IPS-11a (cell line): Measurements from ENCODE around the gene SEMA3A.
A peak's percentile ranks its signal among the peaks of the same experiment; 100 is the strongest.

Experiments used
- H3K4me3 ChIP-seq: one replicate; pipeline ENCODE4 v1.5.1; 2013; ENCODE audit warnings: low read depth, low read length, control low read depth

SEMA3A gene

DNA sequence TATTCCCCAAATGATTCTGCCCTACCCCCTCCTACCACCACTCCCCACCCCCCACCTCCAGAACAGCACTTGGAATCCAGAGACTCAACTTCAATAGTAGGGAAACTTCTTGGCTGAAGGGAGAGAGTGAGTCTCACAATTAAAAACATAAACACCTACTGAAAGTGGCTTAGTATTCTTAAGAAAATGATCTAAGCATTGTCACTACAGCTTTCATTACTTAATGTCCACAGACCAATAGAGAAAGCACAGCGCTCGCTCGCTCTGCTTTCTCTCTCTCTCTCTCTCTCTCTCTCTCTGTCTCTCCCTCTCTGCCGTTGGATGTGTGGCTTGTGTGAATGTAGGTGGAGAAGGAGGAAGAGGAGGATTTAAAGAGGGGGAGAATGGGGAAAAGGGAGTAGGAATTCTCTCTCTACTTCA lies 1.5 kb upstream of the SEMA3A start:
- peak overlapping the region; percentile 22 for H3K4me3 ChIP-seq

DNA sequence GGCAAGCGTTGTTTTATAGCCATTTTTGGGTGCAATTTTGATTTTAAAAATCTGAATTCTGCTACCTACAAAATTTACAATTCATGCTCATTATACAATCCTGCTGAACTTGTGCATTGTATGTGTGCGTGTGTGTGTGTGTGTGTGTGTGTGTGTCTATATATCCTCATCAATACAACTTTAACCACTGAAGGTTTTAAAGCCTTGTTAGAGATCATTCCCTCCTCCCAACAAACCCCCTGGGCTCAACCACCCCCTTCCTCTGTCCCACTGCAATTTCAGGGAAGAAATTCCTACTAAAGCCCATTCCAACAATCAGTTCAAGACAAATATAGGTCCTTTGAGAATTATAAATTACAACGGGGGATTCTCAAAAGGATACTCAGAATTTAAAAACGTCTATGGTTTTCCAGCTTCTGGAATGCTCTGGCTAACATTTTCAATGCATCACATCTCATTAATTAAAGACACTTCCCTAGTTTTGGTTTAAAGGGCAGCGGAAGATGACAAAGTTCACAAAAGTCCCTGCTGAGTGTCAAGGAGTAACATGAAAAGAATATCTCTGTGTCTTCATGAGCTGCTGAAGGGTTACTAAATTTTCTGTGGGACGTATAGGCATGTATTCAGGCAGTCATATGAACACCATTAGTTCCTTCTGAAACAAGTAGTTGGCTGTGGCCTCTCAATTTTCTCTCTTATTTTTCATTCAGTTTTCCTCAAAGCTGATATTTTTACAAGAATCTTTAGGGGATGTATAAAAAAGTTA lies 889 bp upstream of the SEMA3A start:
- peak overlapping the region; percentile 64 for H3K4me3 ChIP-seq

GRCh38 chr7:84193747-84194146 lies 842 bp downstream of the SEMA3A start:
- H3K4me3 ChIP-seq = peak overlapping the region; percentile 64

GRCh38 chr7:84191842-84192241 lies 2.7 kb downstream of the SEMA3A start:
- no peak overlapping the region for H3K4me3 ChIP-seq

GRCh38 chr7:84191261-84191660 lies 3.3 kb downstream of the SEMA3A start:
- no peak overlapping the region for H3K4me3 ChIP-seq

GRCh38 chr7:84190016-84190705 lies 4.4 kb downstream of the SEMA3A start:
- H3K4me3 ChIP-seq = no peak overlapping the region

GRCh38 chr7:84188786-84189405 lies 5.7 kb downstream of the SEMA3A start:
- no peak overlapping the region for H3K4me3 ChIP-seq

- no peak overlapping the region for H3K4me3 ChIP-seq
Observed at GRCh38 chr7:84187813-84188510, 6.6 kb downstream of the SEMA3A start.

- no peak overlapping the region for H3K4me3 ChIP-seq
Observed at GRCh38 chr7:84187087-84187805, 7.3 kb downstream of the SEMA3A start.

DNA sequence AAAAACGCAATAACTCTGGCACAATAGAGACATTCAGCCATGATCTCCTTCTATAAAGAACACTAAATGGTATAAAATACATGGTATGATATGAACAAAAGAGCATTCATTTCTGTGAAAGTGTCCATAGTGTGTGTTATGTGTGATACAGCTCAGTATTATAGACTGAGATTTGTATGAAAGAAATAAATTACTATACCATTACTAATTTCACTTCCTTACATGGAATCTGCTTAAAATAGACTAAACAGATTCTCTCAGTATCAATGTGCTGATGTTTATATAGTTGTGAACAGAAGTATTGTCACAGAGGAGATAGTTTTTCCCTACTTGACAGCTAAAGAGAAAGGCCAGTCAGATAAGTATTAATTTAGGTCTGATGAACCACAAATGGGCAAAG lies 10.8 kb downstream of the SEMA3A start:
- H3K4me3 ChIP-seq = no peak overlapping the region

DNA sequence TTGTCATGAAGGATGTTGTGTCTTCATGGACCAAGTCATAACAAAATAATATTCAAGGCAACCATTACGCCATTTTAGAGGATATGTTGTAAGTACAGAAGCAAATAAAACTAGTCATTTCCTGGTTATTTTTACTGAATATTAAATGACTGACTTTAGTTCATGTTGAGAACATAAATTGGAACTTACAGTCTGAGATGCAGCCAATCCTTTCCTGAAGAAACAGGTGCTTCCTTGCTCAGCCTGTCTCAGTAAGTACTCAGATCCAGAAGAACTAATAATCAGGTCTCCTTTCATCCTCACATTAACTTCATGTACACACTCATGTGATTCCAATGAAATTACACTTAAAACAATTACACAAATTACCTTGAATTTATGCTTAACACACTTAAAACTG lies 12.3 kb downstream of the SEMA3A start:
- no peak overlapping the region for H3K4me3 ChIP-seq

GRCh38 chr7:84181628-84182027 lies 13.0 kb downstream of the SEMA3A start:
- H3K4me3 ChIP-seq = no peak overlapping the region

- H3K4me3 ChIP-seq = no peak overlapping the region
Observed at GRCh38 chr7:84177758-84178412, 16.7 kb downstream of the SEMA3A start.

GRCh38 chr7:84176716-84177115 lies 17.9 kb downstream of the SEMA3A start:
- H3K4me3 ChIP-seq = no peak overlapping the region

GRCh38 chr7:84175461-84175860 lies 19.1 kb downstream of the SEMA3A start:
- H3K4me3 ChIP-seq = no peak overlapping the region

DNA sequence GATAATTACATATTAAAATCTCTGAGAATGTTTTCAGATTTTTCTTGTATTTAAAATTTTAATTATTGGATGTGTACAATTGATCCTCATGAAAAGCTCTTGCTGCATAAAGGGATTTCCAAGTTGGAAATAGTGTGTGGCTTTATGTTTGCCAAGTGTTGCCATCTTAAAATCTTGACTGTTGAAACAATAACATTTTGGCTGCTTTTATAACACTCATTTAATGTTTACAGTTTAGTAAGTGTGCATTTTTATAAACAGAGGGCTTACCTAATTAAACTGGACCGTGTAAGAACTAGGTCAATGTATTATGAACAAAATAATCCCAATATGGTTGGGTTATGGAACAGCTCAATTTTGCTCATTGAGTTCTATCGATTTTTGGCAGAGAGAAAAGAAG lies 23.9 kb downstream of the SEMA3A start:
- H3K4me3 ChIP-seq = no peak overlapping the region

DNA sequence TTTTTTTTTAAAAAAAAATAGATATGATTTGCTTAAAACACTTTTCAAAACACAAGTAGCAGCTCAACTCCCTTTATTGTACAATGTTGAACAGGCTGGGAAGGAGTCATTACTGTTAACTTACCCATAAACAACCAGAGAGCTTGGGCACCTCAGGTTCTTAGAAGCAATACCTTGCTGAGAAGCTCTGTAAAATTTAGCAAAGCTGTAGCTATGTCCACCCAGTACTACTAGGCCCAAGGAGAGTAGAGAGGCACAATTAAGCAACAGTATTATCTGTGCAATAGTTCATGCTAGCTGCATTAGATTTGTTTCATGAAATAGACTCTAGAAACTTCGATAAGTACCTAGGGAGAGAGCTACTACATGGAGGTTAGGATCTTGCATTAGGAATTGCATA lies 32.0 kb downstream of the SEMA3A start:
- no peak overlapping the region for H3K4me3 ChIP-seq

DNA sequence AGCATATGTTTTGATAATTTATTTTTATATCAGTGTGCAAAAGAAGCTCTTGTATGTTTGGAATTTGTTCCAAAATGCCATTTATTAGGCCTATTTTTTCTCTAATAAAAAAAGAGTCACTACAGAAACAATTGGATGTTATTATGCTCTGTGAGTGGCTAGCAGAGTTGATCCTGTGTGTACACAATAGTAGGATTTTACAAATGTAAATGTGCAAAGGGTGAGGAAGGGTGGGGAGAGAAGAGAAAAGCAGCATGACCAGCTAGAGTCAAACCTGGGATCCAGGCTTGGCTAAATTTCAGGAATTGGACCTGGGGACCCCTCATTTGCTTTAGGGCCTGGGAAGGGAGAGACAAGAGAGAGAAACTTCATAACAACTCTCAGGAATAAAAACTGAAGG lies 32.5 kb downstream of the SEMA3A start:
- H3K4me3 ChIP-seq = no peak overlapping the region

GRCh38 chr7:84161398-84161797 lies 33.2 kb downstream of the SEMA3A start:
- no peak overlapping the region for H3K4me3 ChIP-seq

DNA sequence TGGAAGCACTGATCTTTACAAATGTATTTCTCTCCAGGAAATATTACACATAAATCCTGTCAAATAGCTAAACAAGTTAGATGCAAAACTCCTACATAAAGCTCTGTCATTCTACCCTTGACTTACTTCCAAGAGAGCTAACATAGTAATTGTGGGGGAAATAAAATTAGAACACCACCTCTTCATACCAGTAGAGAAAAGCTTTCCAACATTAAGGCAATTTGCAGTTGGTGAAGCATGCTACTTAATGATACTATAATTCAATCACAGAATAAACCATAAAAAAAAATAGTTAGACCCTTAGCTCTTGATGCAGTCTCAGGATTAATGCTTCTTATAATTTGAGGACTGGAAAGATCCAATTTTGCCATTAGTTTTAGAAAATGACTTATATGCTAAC lies 35.2 kb downstream of the SEMA3A start:
- no peak overlapping the region for H3K4me3 ChIP-seq
